WTC11 (cell line): ENCODE data around the gene RHCG. TPM values are rescaled to one million over a fixed set of nuclear protein-coding genes. Genes with fewer than 3 reads are reported as not detected.

Experiments used
- ATAC-seq: fragments of 200-7000 bp; cut with Tn5 transposase; 2 replicates; pipeline ENCODE4 v1.10.0; 2021; ENCODE audit warnings: mild to moderate bottlenecking, moderate library complexity
- CTCF ChIA-PET: fragments of 300-600 bp; sonication (Branson Sonifier 250); formaldehyde crosslinking; loops from one replicate; lab custom pipeline; 2021; ENCODE audit warnings: antibody characterized with exemption; lab: Charles Lee
- POLR2A ChIA-PET: fragments of 350-600 bp; sonication (Branson Sonifier 250); formaldehyde crosslinking; loops from one replicate; lab custom pipeline; 2021; ENCODE audit warnings: antibody characterized with exemption; lab: Charles Lee
- DNase-seq: peaks from one replicate; pipeline ENCODE4 v3.0.0; 2021; ENCODE audit warnings: low spot score
- H3K27ac Mint-ChIP-seq: 2 replicates; pipeline ENCODE4 v1.8.0; 2021; ENCODE audit warnings: mixed read lengths
- H3K27me3 Mint-ChIP-seq: 2 replicates; pipeline ENCODE4 v1.8.0; 2021; ENCODE audit warnings: low read depth, mild to moderate bottlenecking, moderate library complexity, mixed read lengths
- H3K36me3 Mint-ChIP-seq: 2 replicates; pipeline ENCODE4 v1.8.0; 2021; ENCODE audit warnings: mixed read lengths
- H3K4me1 Mint-ChIP-seq: 2 replicates; pipeline ENCODE4 v1.8.0; 2022; ENCODE audit warnings: mixed read lengths
- H3K4me3 Mint-ChIP-seq: 2 replicates; pipeline ENCODE4 v1.8.0; 2021; ENCODE audit warnings: mild to moderate bottlenecking, moderate library complexity, mixed read lengths
- H3K9me3 Mint-ChIP-seq: 2 replicates; pipeline ENCODE4 v1.8.0; 2021; ENCODE audit warnings: mixed read lengths
- E2F4 ChIP-seq: sonication (generic); formaldehyde crosslinking; IDR thresholded peaks from 2 replicates; pipeline ENCODE4 v1.8.1; 2022; ENCODE audit warnings: low read depth, mild to moderate bottlenecking, moderate library complexity, missing genetic modification reagents, borderline replicate concordance
- IRF2 ChIP-seq: sonication (generic); formaldehyde crosslinking; IDR thresholded peaks from 2 replicates; pipeline ENCODE4 v1.8.0; 2022; ENCODE audit warnings: low read depth, missing genetic modification reagents, borderline replicate concordance
- JUN ChIP-seq: sonication (generic); formaldehyde crosslinking; IDR thresholded peaks from 2 replicates; pipeline ENCODE4 v1.8.0; 2023; ENCODE audit warnings: mild to moderate bottlenecking, missing genetic modification reagents
- MYBL2 ChIP-seq: sonication (generic); formaldehyde crosslinking; IDR thresholded peaks from 2 replicates; pipeline ENCODE4 v1.8.1; 2023; ENCODE audit warnings: mild to moderate bottlenecking, moderate library complexity, missing genetic modification reagents
- RORB ChIP-seq: fragments of 250-450 bp; sonication (Bioruptor Pico); IDR thresholded peaks from 2 replicates; pipeline ENCODE4 v1.9.0; 2021; ENCODE audit warnings: mild to moderate bottlenecking
- SOX15 ChIP-seq: fragments of 250-450 bp; sonication (Bioruptor Pico); IDR thresholded peaks from 2 replicates; pipeline ENCODE4 v1.9.0; 2021; ENCODE audit warnings: mild to moderate bottlenecking
- SP1 ChIP-seq: sonication (generic); formaldehyde crosslinking; conservative IDR thresholded peaks from 2 replicates; pipeline ENCODE4 v1.8.1; 2022; ENCODE audit warnings: missing genetic modification reagents
- TCF7 ChIP-seq: sonication (generic); formaldehyde crosslinking; IDR thresholded peaks from 2 replicates; pipeline ENCODE4 v1.8.0; 2022; ENCODE audit warnings: mild to moderate bottlenecking, low read depth, missing genetic modification reagents, moderate library complexity
- TEAD4 ChIP-seq: sonication (generic); formaldehyde crosslinking; IDR thresholded peaks from 2 replicates; pipeline ENCODE4 v1.8.0; 2022; ENCODE audit warnings: mild to moderate bottlenecking, missing genetic modification reagents
- ZBTB21 ChIP-seq: sonication (generic); formaldehyde crosslinking; IDR thresholded peaks from 2 replicates; pipeline ENCODE4 v1.8.1; 2023; ENCODE audit warnings: mild to moderate bottlenecking, missing genetic modification reagents, borderline replicate concordance
- ZMAT4 ChIP-seq: fragments of 250-450 bp; sonication (Bioruptor Pico); IDR thresholded peaks from 2 replicates; pipeline ENCODE4 v1.9.0; 2021; ENCODE audit warnings: mild to moderate bottlenecking
- ZNF121 ChIP-seq: sonication (generic); formaldehyde crosslinking; IDR thresholded peaks from 2 replicates; pipeline ENCODE4 v1.8.0; 2023; ENCODE audit warnings: missing genetic modification reagents
- ZNF317 ChIP-seq: sonication (generic); formaldehyde crosslinking; IDR thresholded peaks from 2 replicates; pipeline ENCODE4 v1.8.1; 2023; ENCODE audit warnings: low read depth, mild to moderate bottlenecking, moderate library complexity, missing genetic modification reagents, borderline replicate concordance
- ZNF416 ChIP-seq: fragments of 250-450 bp; sonication (Bioruptor Pico); IDR thresholded peaks from 2 replicates; pipeline ENCODE4 v1.9.0; 2021; ENCODE audit warnings: mild to moderate bottlenecking, inconsistent platforms
- ZNF423 ChIP-seq: fragments of 250-450 bp; sonication (Bioruptor Pico); IDR thresholded peaks from 2 replicates; pipeline ENCODE4 v2.1.2; 2022; ENCODE audit warnings: mild to moderate bottlenecking, moderate library complexity
- total RNA-seq: library from RNA; stranded (reverse); gene quantifications from 3 replicates; pipeline ENCODE4 v1.2.3, GENCODE V29; 2021
- TF ChIP-seq, protein P1 (sequence below): sonication (generic); formaldehyde crosslinking; IDR thresholded peaks from 2 replicates; pipeline ENCODE4 v1.8.1; 2023; ENCODE audit warnings: mild to moderate bottlenecking, missing genetic modification reagents
- TF ChIP-seq, protein P2 (sequence below): fragments of 250-450 bp; sonication (Bioruptor Pico); conservative IDR thresholded peaks from 2 replicates; pipeline ENCODE4 v1.9.0; 2021; ENCODE audit warnings: mild to moderate bottlenecking
- TF ChIP-seq, protein P3 (sequence below): sonication (generic); formaldehyde crosslinking; IDR thresholded peaks from 2 replicates; pipeline ENCODE4 v1.8.0; 2023; ENCODE audit warnings: mild to moderate bottlenecking, missing genetic modification reagents
- TF ChIP-seq, protein P4 (sequence below): sonication (generic); formaldehyde crosslinking; IDR thresholded peaks from 2 replicates; pipeline ENCODE4 v1.8.1; 2022; ENCODE audit warnings: low read depth, missing genetic modification reagents, borderline replicate concordance

The RHCG gene
- total RNA-seq, 1 experiment from 2014 or later = 0.31 TPM

- TF ChIP-seq, protein P1, sequence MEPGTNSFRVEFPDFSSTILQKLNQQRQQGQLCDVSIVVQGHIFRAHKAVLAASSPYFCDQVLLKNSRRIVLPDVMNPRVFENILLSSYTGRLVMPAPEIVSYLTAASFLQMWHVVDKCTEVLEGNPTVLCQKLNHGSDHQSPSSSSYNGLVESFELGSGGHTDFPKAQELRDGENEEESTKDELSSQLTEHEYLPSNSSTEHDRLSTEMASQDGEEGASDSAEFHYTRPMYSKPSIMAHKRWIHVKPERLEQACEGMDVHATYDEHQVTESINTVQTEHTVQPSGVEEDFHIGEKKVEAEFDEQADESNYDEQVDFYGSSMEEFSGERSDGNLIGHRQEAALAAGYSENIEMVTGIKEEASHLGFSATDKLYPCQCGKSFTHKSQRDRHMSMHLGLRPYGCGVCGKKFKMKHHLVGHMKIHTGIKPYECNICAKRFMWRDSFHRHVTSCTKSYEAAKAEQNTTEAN (CRISPR knock-in tag) = no peak
- TF ChIP-seq, protein P2, sequence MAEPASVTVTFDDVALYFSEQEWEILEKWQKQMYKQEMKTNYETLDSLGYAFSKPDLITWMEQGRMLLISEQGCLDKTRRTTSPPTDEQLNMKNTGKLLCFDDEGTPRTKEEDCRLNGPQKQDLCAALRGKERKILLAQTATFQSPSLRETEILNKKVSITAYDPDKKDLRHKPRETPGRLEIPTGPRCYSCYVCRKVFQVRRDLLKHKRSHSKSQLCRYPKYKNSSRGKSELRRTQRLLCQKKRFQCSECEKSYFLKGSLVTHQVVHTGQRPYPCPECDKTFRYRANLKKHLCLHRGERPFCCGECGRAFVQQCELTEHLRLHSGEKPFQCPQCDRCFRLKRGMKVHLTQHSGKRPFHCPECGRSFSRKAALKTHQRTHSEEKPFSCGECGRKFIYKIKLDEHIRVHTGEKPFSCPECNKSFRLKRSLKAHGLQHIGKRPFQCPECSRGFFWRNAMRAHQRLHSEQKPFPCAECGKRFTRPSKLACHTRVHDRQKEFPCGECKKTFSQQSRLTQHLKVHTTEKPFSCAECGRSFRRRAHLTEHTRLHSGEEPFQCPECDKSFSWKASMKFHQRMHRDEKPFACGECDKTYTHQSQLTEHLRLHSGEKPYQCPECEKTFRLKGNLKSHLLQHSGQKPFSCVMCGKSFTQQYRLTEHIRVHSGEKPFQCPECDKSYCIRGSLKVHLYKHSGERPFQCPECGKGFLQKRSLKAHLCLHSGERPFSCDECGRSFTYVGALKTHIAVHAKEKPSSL (CRISPR knock-in tag) = no peak
Measured at GRCh38 chr15:89512631-89513030, 16.2 kb upstream of the RHCG start (continued).

DNA sequence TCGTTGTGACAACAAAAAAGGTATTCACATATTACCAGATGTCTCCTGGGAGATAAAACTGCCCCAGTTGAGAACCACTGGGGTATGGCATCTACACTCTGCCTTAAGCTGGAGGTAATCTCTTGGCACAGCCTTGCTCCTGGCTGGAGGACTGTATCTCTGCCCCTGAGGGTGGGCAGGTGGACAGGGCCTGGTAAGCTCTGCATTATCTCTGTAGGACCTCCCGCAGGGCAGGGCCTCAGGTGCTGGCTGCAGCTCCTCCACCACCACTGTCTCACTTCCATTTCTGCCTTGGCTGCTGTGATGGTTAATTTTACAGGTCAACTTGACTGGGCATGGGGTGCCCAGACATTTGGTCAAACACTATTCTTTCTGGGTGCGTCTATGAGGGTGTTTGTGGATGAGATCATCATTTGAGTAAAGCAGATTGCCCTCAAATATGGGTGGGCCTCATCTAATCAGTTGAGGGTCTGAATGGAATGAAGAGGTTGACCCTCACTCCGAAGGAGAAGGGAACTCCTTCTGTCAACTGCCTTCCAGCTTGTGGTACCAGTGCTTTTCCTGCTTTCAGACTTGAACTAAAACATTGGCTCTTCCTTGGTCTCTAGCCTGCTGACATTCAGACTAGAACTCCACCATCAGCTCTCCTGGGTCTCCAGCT, 9.8 kb upstream of the RHCG start:
- ChIA-PET CTCF (interaction anchor here (1.4 to 2.2 kb wide), 4 partner anchors 10 to 76 kb away, joined by 3 to 9 read pairs (median 6); no protein-coding TSS in a partner anchor), POLR2A (no interaction called here)
- Mint-ChIP-seq H3K4me3 (no peak overlapping the region), H3K27ac (no peak overlapping the region), H3K4me1 (no peaks in the 10 kb centered on the region), H3K36me3 (no peaks in the 10 kb centered on the region), H3K27me3 (peaks cover 4% of the 10 kb centered on the region; the same call in 1 of the 2 replicates), H3K9me3 (peaks cover 12% of the 10 kb centered on the region)
- TF ChIP-seq TEAD4 (CRISPR knock-in tag) = no peak
- no peak for TF ChIP-seq SP1 (CRISPR knock-in tag)
- TF ChIP-seq, protein P3, sequence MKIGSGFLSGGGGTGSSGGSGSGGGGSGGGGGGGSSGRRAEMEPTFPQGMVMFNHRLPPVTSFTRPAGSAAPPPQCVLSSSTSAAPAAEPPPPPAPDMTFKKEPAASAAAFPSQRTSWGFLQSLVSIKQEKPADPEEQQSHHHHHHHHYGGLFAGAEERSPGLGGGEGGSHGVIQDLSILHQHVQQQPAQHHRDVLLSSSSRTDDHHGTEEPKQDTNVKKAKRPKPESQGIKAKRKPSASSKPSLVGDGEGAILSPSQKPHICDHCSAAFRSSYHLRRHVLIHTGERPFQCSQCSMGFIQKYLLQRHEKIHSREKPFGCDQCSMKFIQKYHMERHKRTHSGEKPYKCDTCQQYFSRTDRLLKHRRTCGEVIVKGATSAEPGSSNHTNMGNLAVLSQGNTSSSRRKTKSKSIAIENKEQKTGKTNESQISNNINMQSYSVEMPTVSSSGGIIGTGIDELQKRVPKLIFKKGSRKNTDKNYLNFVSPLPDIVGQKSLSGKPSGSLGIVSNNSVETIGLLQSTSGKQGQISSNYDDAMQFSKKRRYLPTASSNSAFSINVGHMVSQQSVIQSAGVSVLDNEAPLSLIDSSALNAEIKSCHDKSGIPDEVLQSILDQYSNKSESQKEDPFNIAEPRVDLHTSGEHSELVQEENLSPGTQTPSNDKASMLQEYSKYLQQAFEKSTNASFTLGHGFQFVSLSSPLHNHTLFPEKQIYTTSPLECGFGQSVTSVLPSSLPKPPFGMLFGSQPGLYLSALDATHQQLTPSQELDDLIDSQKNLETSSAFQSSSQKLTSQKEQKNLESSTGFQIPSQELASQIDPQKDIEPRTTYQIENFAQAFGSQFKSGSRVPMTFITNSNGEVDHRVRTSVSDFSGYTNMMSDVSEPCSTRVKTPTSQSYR = no peak
- no peak for TF ChIP-seq SOX15
- TF ChIP-seq ZNF317 (CRISPR knock-in tag) = no peak
- TF ChIP-seq ZNF121 (CRISPR knock-in tag) = no peak
- no peak for TF ChIP-seq TCF7 (CRISPR knock-in tag)
- no peak for TF ChIP-seq ZMAT4 (CRISPR knock-in tag)
- TF ChIP-seq MYBL2 (CRISPR knock-in tag) = no peak
- TF ChIP-seq IRF2 (CRISPR knock-in tag) = no peak
- no peak for TF ChIP-seq E2F4
- no peak for TF ChIP-seq ZNF423
- no peak for TF ChIP-seq ZNF416 (CRISPR knock-in tag)
- no peak for TF ChIP-seq ZBTB21 (CRISPR knock-in tag)
- ATAC-seq (no peak), DNase-seq (no peak)

GRCh38 chr15:89504166-89504565, 7.8 kb upstream of the RHCG start:
- Mint-ChIP-seq H3K27ac (no peak overlapping the region), H3K27me3 (peaks cover 8% of the 10 kb centered on the region), H3K36me3 (no peaks in the 10 kb centered on the region), H3K9me3 (peaks cover 12% of the 10 kb centered on the region), H3K4me1 (no peaks in the 10 kb centered on the region), H3K4me3 (no peak overlapping the region)
- no peak for ATAC-seq
- TF ChIP-seq, protein P4, sequence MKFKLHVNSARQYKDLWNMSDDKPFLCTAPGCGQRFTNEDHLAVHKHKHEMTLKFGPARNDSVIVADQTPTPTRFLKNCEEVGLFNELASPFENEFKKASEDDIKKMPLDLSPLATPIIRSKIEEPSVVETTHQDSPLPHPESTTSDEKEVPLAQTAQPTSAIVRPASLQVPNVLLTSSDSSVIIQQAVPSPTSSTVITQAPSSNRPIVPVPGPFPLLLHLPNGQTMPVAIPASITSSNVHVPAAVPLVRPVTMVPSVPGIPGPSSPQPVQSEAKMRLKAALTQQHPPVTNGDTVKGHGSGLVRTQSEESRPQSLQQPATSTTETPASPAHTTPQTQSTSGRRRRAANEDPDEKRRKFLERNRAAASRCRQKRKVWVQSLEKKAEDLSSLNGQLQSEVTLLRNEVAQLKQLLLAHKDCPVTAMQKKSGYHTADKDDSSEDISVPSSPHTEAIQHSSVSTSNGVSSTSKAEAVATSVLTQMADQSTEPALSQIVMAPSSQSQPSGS (CRISPR knock-in tag) = no peak
- TF ChIP-seq RORB (no peak), JUN (CRISPR knock-in tag) (no peak)
- DNase-seq = no peak
- CTCF ChIA-PET = interaction anchor here (0.7 to 2.9 kb wide), 2 partner anchors 11 to 12 kb away, joined by 4 to 14 read pairs; no protein-coding TSS in a partner anchor
- POLR2A ChIA-PET = no interaction called here
